H1 (cell line): Measurements from ENCODE around the gene PRKCZ. TPM values are rescaled to one million over a fixed set of nuclear protein-coding genes. Genes with fewer than 3 reads are reported as not detected.

Experiments used
- SIN3A ChIP-seq, 2 experiments: IDR thresholded peaks in 1 of 2; conservative IDR thresholded peaks in 1 of 2; 2 replicates each; pipeline ENCODE4 v1.6.1; 2011 to 2012; ENCODE audit warnings: low read length in 2 of 2, improper control_type of control experiment in 1 of 2, low read depth in 1 of 2, mild to moderate bottlenecking in 1 of 2
- polyA plus RNA-seq, 7 experiments: library from polyadenylated mRNA; depleted of rRNA in 3 of 7; stranded (reverse) in 5 of 7; unstranded in 2 of 7; fragments of >200 nt in 5 of 7; fragments of 200-250 nt in 2 of 7; gene quantifications; 1 replicate in 5 of 7; 2 replicates in 1 of 7; 4 replicates in 1 of 7; pipeline versions ENCODE4 v1.2.1 to v1.2.3, GENCODE V29; 2011 to 2013; ENCODE audit warnings: missing spikeins in 2 of 7, mixed read lengths in 2 of 7
- total RNA-seq: library from RNA; stranded (reverse); fragmentation: NEBNext Ultra II Directional; extraction: Animal tissue kit (Norgen Biotek cat#: 25700); gene quantifications from 2 replicates; pipeline ENCODE4 v1.2.1, GENCODE V29; 2021

The PRKCZ gene
- total and polyA plus RNA-seq, 2 of the 8 experiments (the other 6 are each of a cell fraction or from before 2014, with no cell fraction given) = 37.4 to 45.1 TPM

DNA sequence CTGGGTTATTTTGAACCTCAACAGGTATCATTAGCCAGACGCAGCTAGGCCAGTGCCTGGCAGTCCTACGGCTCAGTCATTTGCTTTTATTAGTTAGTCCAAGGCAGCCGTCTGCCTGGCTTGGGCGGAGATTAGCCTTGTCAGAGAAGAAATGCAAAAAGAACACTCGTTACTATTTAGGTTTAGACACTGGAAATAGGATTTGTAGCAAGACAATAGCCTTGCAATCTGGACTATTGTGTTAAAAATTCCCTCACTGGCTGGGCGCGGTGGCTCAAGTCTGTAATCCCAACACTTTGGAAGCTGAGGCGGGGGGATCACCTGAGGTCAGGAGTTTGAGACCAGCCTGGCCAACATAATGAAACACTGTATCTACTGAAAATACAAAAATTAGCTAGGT is 11.0 kb upstream of the PRKCZ start (continued):
- no peak for TF ChIP-seq SIN3A (conservative IDR thresholded peaks at IDR 0.05 in 1 of 2, IDR thresholded peaks at IDR 0.05 in 1 of 2; ENCODE audit: low read depth in 1 of 2, low read length in 2 of 2)
